IMR-90 (cell line): Measurements from ENCODE around the gene STX16. TPM values are rescaled to one million over a fixed set of nuclear protein-coding genes. Genes with fewer than 3 reads are reported as not detected.

Experiments
- ATAC-seq: fragments of 200-7000 bp; cut with Tn5 transposase; 2 replicates; pipeline ENCODE4 v1.9.1; 2020; ENCODE audit warnings: low read depth, mild to moderate bottlenecking, moderate library complexity
- BruUV-seq: library from RNA; stranded (reverse); fragments of 400-500 nt; replicated peaks from 2 replicates; lab custom pipeline; 2021; lab: Mats Ljungman, UMichigan
- CTCF ChIA-PET: fragments of 300-600 bp; formaldehyde crosslinking; extraction: SDS; loops from one replicate; lab custom pipeline; 2021; ENCODE audit warnings: antibody characterized with exemption; lab: Yijun Ruan, JAX
- POLR2A ChIA-PET: fragments of 300-600 bp; sonication (Branson Sonifier 250); formaldehyde crosslinking; loops from one replicate; lab custom pipeline; 2022; ENCODE audit warnings: antibody characterized with exemption; ENCODE audit not compliant: unreplicated experiment; lab: Charles Lee
- DNase-seq: peaks from one replicate; pipeline ENCODE4 v3.0.0; 2013
- H2AFZ ChIP-seq: replicated peaks from 2 replicates; pipeline ENCODE3; 2013; ENCODE audit warnings: low read length, mild to moderate bottlenecking; ENCODE audit not compliant: poor library complexity
- H2AK5ac ChIP-seq: 2 replicates; pipeline ENCODE4 v1.6.1; 2013; ENCODE audit warnings: low read depth, low read length, inconsistent platforms
- H2AK9ac ChIP-seq: replicated peaks from 2 replicates; pipeline ENCODE3; 2013; ENCODE audit warnings: mild to moderate bottlenecking, low read depth, low read length, moderate library complexity; ENCODE audit not compliant: poor library complexity
- H2BK120ac ChIP-seq: 2 replicates; pipeline ENCODE4 v1.6.1; 2013; ENCODE audit warnings: low read depth, low read length, inconsistent platforms
- H2BK15ac ChIP-seq: 3 replicates; pipeline ENCODE4 v1.6.1; 2013; ENCODE audit warnings: low read depth, low read length, inconsistent platforms
- H2BK20ac ChIP-seq: 2 replicates; pipeline ENCODE4 v1.6.1; 2013; ENCODE audit warnings: low read depth, mild to moderate bottlenecking, inconsistent platforms, low read length, moderate library complexity
- H2BK5ac ChIP-seq: 2 replicates; pipeline ENCODE4 v1.6.1; 2013; ENCODE audit warnings: mild to moderate bottlenecking, low read depth, low read length, inconsistent platforms; ENCODE audit not compliant: poor library complexity, severe bottlenecking
- H3K14ac ChIP-seq: replicated peaks from 2 replicates; pipeline ENCODE4 v1.6.1; 2013; ENCODE audit warnings: low read depth, low read length, inconsistent platforms
- H3K18ac ChIP-seq: 2 replicates; pipeline ENCODE4 v1.6.1; 2013; ENCODE audit warnings: low read depth, low read length, control low read depth
- H3K23ac ChIP-seq: 2 replicates; pipeline ENCODE4 v1.6.1; 2013; ENCODE audit warnings: low read depth, low read length, inconsistent platforms
- H3K27ac ChIP-seq: 2 replicates; pipeline ENCODE4 v1.5.1; 2013; ENCODE audit warnings: mild to moderate bottlenecking, control low read depth, low read length; ENCODE audit not compliant: insufficient read depth
- H3K27me3 ChIP-seq: 2 replicates; pipeline ENCODE4 v1.6.1; 2013; ENCODE audit warnings: low read length; ENCODE audit not compliant: control insufficient read depth, insufficient read depth
- H3K36me3 ChIP-seq: 2 replicates; pipeline ENCODE4 v1.6.1; 2013; ENCODE audit warnings: low read length, mixed read lengths; ENCODE audit not compliant: control insufficient read depth, insufficient read depth
- H3K4ac ChIP-seq: 2 replicates; pipeline ENCODE4 v1.6.1; 2013; ENCODE audit warnings: low read depth, low read length, inconsistent platforms
- H3K4me1 ChIP-seq: 2 replicates; pipeline ENCODE4 v1.6.1; 2013; ENCODE audit warnings: low read length, mixed read lengths; ENCODE audit not compliant: control insufficient read depth, insufficient read depth
- H3K4me2 ChIP-seq: 2 replicates; pipeline ENCODE4 v1.6.1; 2013; ENCODE audit warnings: low read depth, mild to moderate bottlenecking, control low read depth, low read length, moderate library complexity
- H3K4me3 ChIP-seq: 2 replicates; pipeline ENCODE4 v1.5.1; 2013; ENCODE audit warnings: low read depth, mild to moderate bottlenecking, control low read depth, low read length, moderate library complexity; ENCODE audit not compliant: insufficient read depth
- H3K56ac ChIP-seq: 2 replicates; pipeline ENCODE4 v1.6.1; 2013; ENCODE audit warnings: low read length, inconsistent platforms; ENCODE audit not compliant: insufficient read depth; ENCODE audit errors: extremely low read depth
- H3K79me1 ChIP-seq, 2 experiments: 2 replicates each; pipeline ENCODE4 v1.6.1; 2013; ENCODE audit warnings: low read length in 2 of 2, inconsistent platforms in 1 of 2, low read depth in 1 of 2
- H3K9ac ChIP-seq: 2 replicates; pipeline ENCODE4 v1.6.1; 2013; ENCODE audit warnings: low read depth, low read length, control low read depth
- H3K9me1 ChIP-seq: 2 replicates; pipeline ENCODE4 v1.6.1; 2013; ENCODE audit warnings: low read length, inconsistent platforms; ENCODE audit not compliant: insufficient read depth
- H3K9me3 ChIP-seq: 2 replicates; pipeline ENCODE4 v1.6.1; 2013; ENCODE audit warnings: low read length; ENCODE audit not compliant: control insufficient read depth, insufficient read depth
- H4K20me1 ChIP-seq: 2 replicates; pipeline ENCODE4 v1.6.1; 2013; ENCODE audit warnings: low read length, inconsistent platforms; ENCODE audit not compliant: insufficient read depth
- H4K5ac ChIP-seq: 2 replicates; pipeline ENCODE4 v1.6.1; 2013; ENCODE audit warnings: mild to moderate bottlenecking, low read depth, low read length, control low read depth
- H4K8ac ChIP-seq, 2 experiments: 2 replicates each; pipeline ENCODE4 v1.6.1; 2013; ENCODE audit warnings: low read depth in 2 of 2, low read length in 2 of 2, control low read depth in 1 of 2, inconsistent platforms in 1 of 2
- H4K91ac ChIP-seq: 2 replicates; pipeline ENCODE4 v1.6.1; 2013; ENCODE audit warnings: low read depth, low read length, inconsistent platforms; ENCODE audit not compliant: insufficient read depth
- BHLHE40 ChIP-seq: fragments of 150-350 bp; IDR thresholded peaks from 2 replicates; pipeline ENCODE4 v1.6.1; 2016; ENCODE audit warnings: mild to moderate bottlenecking, low read depth, low read length
- CEBPB ChIP-seq: IDR thresholded peaks from 2 replicates; pipeline ENCODE4 v1.6.1; 2012; ENCODE audit warnings: low read depth, low read length, improper control_type of control experiment
- CHD1 ChIP-seq: IDR thresholded peaks from 2 replicates; pipeline ENCODE4 v1.6.1; 2012; ENCODE audit warnings: low read depth, low read length, improper control_type of control experiment
- CTCF ChIP-seq: conservative IDR thresholded peaks from 2 replicates; pipeline ENCODE4 v1.5.1; 2012; ENCODE audit warnings: mild to moderate bottlenecking, low read depth, low read length, improper control_type of control experiment
- FOS ChIP-seq: fragments of 150-350 bp; IDR thresholded peaks from 2 replicates; pipeline ENCODE4 v1.6.1; 2016; ENCODE audit warnings: low read depth, low read length
- MAFK ChIP-seq: IDR thresholded peaks from 2 replicates; pipeline ENCODE4 v1.6.1; 2012; ENCODE audit warnings: low read depth, low read length, improper control_type of control experiment
- MAZ ChIP-seq: IDR thresholded peaks from 2 replicates; pipeline ENCODE4 v1.6.1; 2012; ENCODE audit warnings: low read depth, mild to moderate bottlenecking, low read length, improper control_type of control experiment, moderate library complexity, borderline replicate concordance
- MXI1 ChIP-seq: IDR thresholded peaks from 2 replicates; pipeline ENCODE4 v1.6.1; 2012; ENCODE audit warnings: low read depth, mild to moderate bottlenecking, low read length, moderate library complexity, borderline replicate concordance
- NFE2L2 ChIP-seq: fragments of 150-350 bp; IDR thresholded peaks from 2 replicates; pipeline ENCODE4 v1.6.1; 2016; ENCODE audit warnings: low read depth, mild to moderate bottlenecking, low read length
- POLR2A ChIP-seq: IDR thresholded peaks from 2 replicates; pipeline ENCODE4 v1.6.1; 2012; ENCODE audit warnings: mild to moderate bottlenecking, low read depth, low read length
- RAD21 ChIP-seq: IDR thresholded peaks from 2 replicates; pipeline ENCODE4 v1.6.1; 2012; ENCODE audit warnings: low read length, improper control_type of control experiment
- RCOR1 ChIP-seq: IDR thresholded peaks from 2 replicates; pipeline ENCODE4 v1.6.1; 2012; ENCODE audit warnings: mild to moderate bottlenecking, low read length, improper control_type of control experiment; ENCODE audit not compliant: insufficient replicate concordance
- RFX5 ChIP-seq: IDR thresholded peaks from 2 replicates; pipeline ENCODE4 v1.8.0; 2012; ENCODE audit warnings: low read depth, mild to moderate bottlenecking, low read length, moderate library complexity
- WGBS, 2 experiments: methylation state at CpG; one replicate each; pipeline versions ENCODE4 v1.1.5 to v1.1.7; 2013; ENCODE audit warnings: missing lambda C conversion rate in 2 of 2; ENCODE audit not compliant: insufficient read length in 1 of 2; ENCODE audit errors: extremely low coverage in 2 of 2; 5-methylcytosine and 5-hydroxymethylcytosine counted together
- dilution Hi-C: fragments of 300-500 bp; cut with HindIII; formaldehyde crosslinking; loops from one replicate; pipeline ENCODE4 v1.14.3; 2018; ENCODE audit warnings: low sequenced_read_pairs; ENCODE audit not compliant: unreplicated experiment
- in situ Hi-C: fragments of 300-500 bp; cut with MboI; formaldehyde crosslinking; loops from 3 replicates; pipeline ENCODE4 v1.14.3; 2019; ENCODE audit warnings: low sequenced_read_pairs, inconsistent platforms, mixed read lengths
- intact Hi-C: fragments of 100-400 bp; cut with micrococcal nuclease; formaldehyde crosslinking; loops from 2 replicates; pipeline ENCODE4 v1.10.0; 2022
- polyA plus RNA-seq, 3 experiments: library from polyadenylated mRNA; depleted of rRNA; stranded (reverse); fragments of >200 nt; gene quantifications; 2 replicates each; pipeline ENCODE4 v1.2.3, GENCODE V29; 2012; ENCODE audit warnings: low replicate concordance in 1 of 3
- total RNA-seq: library from RNA; depleted of rRNA; stranded (reverse); fragments of >200 nt; gene quantifications from 2 replicates; pipeline ENCODE4 v1.2.3, GENCODE V29; 2012
- TF ChIP-seq, protein P1 (sequence below): fragments of 150-350 bp; IDR thresholded peaks from 2 replicates; pipeline ENCODE4 v1.6.1; 2017; ENCODE audit warnings: mild to moderate bottlenecking, antibody characterized with exemption, low read length, low read depth
- TF ChIP-seq, protein P2 (sequence below): fragments of 150-350 bp; IDR thresholded peaks from 2 replicates; pipeline ENCODE4 v1.6.1; 2016; ENCODE audit warnings: low read depth, mild to moderate bottlenecking, low read length, moderate library complexity, borderline replicate concordance

STX16 gene
- total and polyA plus RNA-seq, 2 of the 4 experiments (the other 2 are of a cell fraction): 26.9 to 58.2 TPM

GRCh38 chr20:58697867-58698703 is 47.0 kb downstream of the STX16 start:
- H2AFZ ChIP-seq: no peak overlapping the region
- no peak overlapping the region for H2AK5ac ChIP-seq
- no peak overlapping the region for H2BK15ac ChIP-seq
- DNase-seq (no peak), ATAC-seq (no peak)
- no peak overlapping the region for H3K4ac ChIP-seq
- peak overlapping the region; percentile 0 for H2AK9ac ChIP-seq
- no peak overlapping the region for H3K4me2 ChIP-seq
- H3K27me3 ChIP-seq: no peaks in the 10 kb centered on the region
- dilution Hi-C loops (no loop called here), intact Hi-C loops (no loop called here), in situ Hi-C loops (no loop called here)
- H3K18ac ChIP-seq: no peak overlapping the region
- H3K79me1 ChIP-seq: peaks cover 6 to 21% of the 10 kb centered on the region in 2 experiments; a peak in 2 of 4 replicates
- H3K23ac ChIP-seq: no peak overlapping the region
- no peak overlapping the region for H3K4me3 ChIP-seq
- H2BK120ac ChIP-seq: no peak overlapping the region
- H2BK5ac ChIP-seq: no peak overlapping the region
- WGBS, 2 experiments: 94% methylated on average over 8 of the region's 15 CpGs; no CpG with 5 or more reads in 1 of the 2 experiments
- ChIA-PET CTCF (no interaction called here), POLR2A (no interaction called here)
- H4K91ac ChIP-seq: no peak overlapping the region
- H3K9ac ChIP-seq: no peak overlapping the region
- H3K56ac ChIP-seq: no peak overlapping the region
- no peak overlapping the region for H3K14ac ChIP-seq
- peaks cover 34% of the 10 kb centered on the region for H3K36me3 ChIP-seq
- no peaks in the 10 kb centered on the region for H4K20me1 ChIP-seq
- H3K9me1 ChIP-seq: peaks cover 10% of the 10 kb centered on the region
- H2BK20ac ChIP-seq: no peak overlapping the region
- H3K27ac ChIP-seq: no peak overlapping the region
- H3K9me3 ChIP-seq: no peaks in the 10 kb centered on the region
- H3K4me1 ChIP-seq: peaks cover 14% of the 10 kb centered on the region
- H4K8ac ChIP-seq: no peak overlapping the region
- no peak overlapping the region for H4K5ac ChIP-seq
- no TSS peak for BruUV-seq
- TF ChIP-seq RAD21 (no peak), MAZ (no peak), CHD1 (no peak), NFE2L2 (no peak), POLR2A (no peak), BHLHE40 (no peak), FOS (no peak), RCOR1 (no peak), CTCF (no peak), MXI1 (no peak), CEBPB (no peak), MAFK (no peak), RFX5 (no peak)
- TF ChIP-seq, protein P1, sequence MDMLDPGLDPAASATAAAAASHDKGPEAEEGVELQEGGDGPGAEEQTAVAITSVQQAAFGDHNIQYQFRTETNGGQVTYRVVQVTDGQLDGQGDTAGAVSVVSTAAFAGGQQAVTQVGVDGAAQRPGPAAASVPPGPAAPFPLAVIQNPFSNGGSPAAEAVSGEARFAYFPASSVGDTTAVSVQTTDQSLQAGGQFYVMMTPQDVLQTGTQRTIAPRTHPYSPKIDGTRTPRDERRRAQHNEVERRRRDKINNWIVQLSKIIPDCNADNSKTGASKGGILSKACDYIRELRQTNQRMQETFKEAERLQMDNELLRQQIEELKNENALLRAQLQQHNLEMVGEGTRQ: no peak
- TF ChIP-seq, protein P2, sequence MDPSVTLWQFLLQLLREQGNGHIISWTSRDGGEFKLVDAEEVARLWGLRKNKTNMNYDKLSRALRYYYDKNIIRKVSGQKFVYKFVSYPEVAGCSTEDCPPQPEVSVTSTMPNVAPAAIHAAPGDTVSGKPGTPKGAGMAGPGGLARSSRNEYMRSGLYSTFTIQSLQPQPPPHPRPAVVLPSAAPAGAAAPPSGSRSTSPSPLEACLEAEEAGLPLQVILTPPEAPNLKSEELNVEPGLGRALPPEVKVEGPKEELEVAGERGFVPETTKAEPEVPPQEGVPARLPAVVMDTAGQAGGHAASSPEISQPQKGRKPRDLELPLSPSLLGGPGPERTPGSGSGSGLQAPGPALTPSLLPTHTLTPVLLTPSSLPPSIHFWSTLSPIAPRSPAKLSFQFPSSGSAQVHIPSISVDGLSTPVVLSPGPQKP: no peak
